Kidney (tissue), 14 donors: Measurements from ENCODE around the gene GNA15. TPM values are rescaled to one million over a fixed set of nuclear protein-coding genes. Genes with fewer than 3 reads are reported as not detected.
"Not testable (repeated sequence)": the region's sequence is repeated elsewhere in the genome, so short reads cannot be mapped to it uniquely, and the experiment has no call there.

ENCODE experiments used
- DNase-seq, 5 donors: peaks; one replicate each; pipeline ENCODE4 v3.0.0-alpha.2; 2013 to 2020
- FAIRE-seq: peaks from 2 replicates; lab custom pipeline; 2012; peaks lifted over from hg19 to GRCh38; lab: Jason Lieb, UNC
- H3K27ac ChIP-seq, 2 donors: one replicate each; pipeline ENCODE4 v1.7.0; 2013; ENCODE audit warnings: low read depth in 2 of 2, low read length in 2 of 2, inconsistent platforms in 1 of 2
- H3K27me3 ChIP-seq: one replicate; pipeline ENCODE4 v1.7.1; 2013; ENCODE audit warnings: low read length, inconsistent platforms; ENCODE audit not compliant: control insufficient read depth, insufficient read depth
- H3K36me3 ChIP-seq, 3 donors: one replicate each; pipeline versions ENCODE4 v1.7.0 to v1.7.1; 2013; ENCODE audit warnings: low read length in 3 of 3, control low read depth in 1 of 3, inconsistent platforms in 1 of 3; ENCODE audit not compliant: insufficient read depth in 3 of 3, control insufficient read depth in 2 of 3
- H3K4me1 ChIP-seq, 3 donors: one replicate each; pipeline versions ENCODE4 v1.7.0 to v1.7.1; 2013; ENCODE audit warnings: low read length in 3 of 3, inconsistent platforms in 1 of 3, low read depth in 1 of 3; ENCODE audit not compliant: control insufficient read depth in 2 of 3, insufficient read depth in 2 of 3
- H3K4me3 ChIP-seq, 3 donors: one replicate each; pipeline versions ENCODE4 v1.7.0 to v1.8.1; 2013; ENCODE audit warnings: low read length in 3 of 3, control low read depth in 1 of 3, inconsistent platforms in 1 of 3
- H3K9ac ChIP-seq, 3 donors: one replicate each; pipeline versions ENCODE4 v1.7.0 to v1.7.1; 2013; ENCODE audit warnings: low read length in 3 of 3, control low read depth in 1 of 3, inconsistent platforms in 1 of 3
- H3K9me3 ChIP-seq, 3 donors: one replicate each; pipeline versions ENCODE4 v1.7.0 to v1.7.1; 2013; ENCODE audit warnings: low read length in 3 of 3, control low read depth in 1 of 3, inconsistent platforms in 1 of 3; ENCODE audit not compliant: control insufficient read depth in 2 of 3, insufficient read depth in 1 of 3
- intact Hi-C: fragments of 100-400 bp; cut with DNase I; formaldehyde crosslinking; loops from one replicate; pipeline ENCODE4 v1.11.1; 2022
- polyA plus RNA-seq: library from polyadenylated mRNA; stranded (reverse); fragments of 350-450 nt; fragmentation: Illumina TruSeq; extraction: RNeasy Lipid Tissue Mini Kit (QIAGEN cat#74804); gene quantifications from one replicate; pipeline ENCODE4 v1.2.3, GENCODE V29; 2014; ENCODE audit warnings: low read depth, low replicate concordance; ENCODE audit not compliant: insufficient read depth
- total RNA-seq: library from RNA; stranded (reverse); fragmentation: NEBNext Ultra II Directional; extraction: Animal tissue kit (Norgen Biotek cat#: 25700); gene quantifications from one replicate; pipeline ENCODE4 v1.2.1, GENCODE V29; 2021
- TF ChIP-seq, protein P1 (sequence below): IDR thresholded peaks from 3 replicates; pipeline ENCODE4 v1.5.1; 2012; ENCODE audit warnings: mild to moderate bottlenecking, moderate library complexity, borderline replicate concordance; ENCODE audit not compliant: insufficient read depth; ENCODE audit errors: extremely low read depth
- donor health status: control.
- donor health status: control.
- donor health status: control.
- donor health status: control.
- donor health status: control.
- donor health status: DM: yes; HTN: yes; CAD: no.
- donor health status: Normal renal cell carcinoma (clear cell type).

GNA15 gene
- total and polyA plus RNA-seq, 2 donors from 2014 or later = 1.7 to 8.7 TPM

GRCh38 chr19:3152419-3152780 is 16.6 kb downstream of the GNA15 start:
- H3K36me3 ChIP-seq = no peaks in the 10 kb centered on the region
- FAIRE-seq (no peak), DNase-seq (no peak)
- H3K9ac ChIP-seq = no peak overlapping the region
- no peaks in the 10 kb centered on the region for H3K27me3 ChIP-seq
- peaks cover 0 to 10% (median 0%) of the 10 kb centered on the region in 3 donors for H3K4me1 ChIP-seq
- TF ChIP-seq, protein P1, sequence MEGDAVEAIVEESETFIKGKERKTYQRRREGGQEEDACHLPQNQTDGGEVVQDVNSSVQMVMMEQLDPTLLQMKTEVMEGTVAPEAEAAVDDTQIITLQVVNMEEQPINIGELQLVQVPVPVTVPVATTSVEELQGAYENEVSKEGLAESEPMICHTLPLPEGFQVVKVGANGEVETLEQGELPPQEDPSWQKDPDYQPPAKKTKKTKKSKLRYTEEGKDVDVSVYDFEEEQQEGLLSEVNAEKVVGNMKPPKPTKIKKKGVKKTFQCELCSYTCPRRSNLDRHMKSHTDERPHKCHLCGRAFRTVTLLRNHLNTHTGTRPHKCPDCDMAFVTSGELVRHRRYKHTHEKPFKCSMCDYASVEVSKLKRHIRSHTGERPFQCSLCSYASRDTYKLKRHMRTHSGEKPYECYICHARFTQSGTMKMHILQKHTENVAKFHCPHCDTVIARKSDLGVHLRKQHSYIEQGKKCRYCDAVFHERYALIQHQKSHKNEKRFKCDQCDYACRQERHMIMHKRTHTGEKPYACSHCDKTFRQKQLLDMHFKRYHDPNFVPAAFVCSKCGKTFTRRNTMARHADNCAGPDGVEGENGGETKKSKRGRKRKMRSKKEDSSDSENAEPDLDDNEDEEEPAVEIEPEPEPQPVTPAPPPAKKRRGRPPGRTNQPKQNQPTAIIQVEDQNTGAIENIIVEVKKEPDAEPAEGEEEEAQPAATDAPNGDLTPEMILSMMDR = no peak
- H3K9me3 ChIP-seq = no peaks in the 10 kb centered on the region
- intact Hi-C loops = no loop called here
- H3K4me3 ChIP-seq = no peak overlapping the region
- H3K27ac ChIP-seq = no peak overlapping the region

DNA sequence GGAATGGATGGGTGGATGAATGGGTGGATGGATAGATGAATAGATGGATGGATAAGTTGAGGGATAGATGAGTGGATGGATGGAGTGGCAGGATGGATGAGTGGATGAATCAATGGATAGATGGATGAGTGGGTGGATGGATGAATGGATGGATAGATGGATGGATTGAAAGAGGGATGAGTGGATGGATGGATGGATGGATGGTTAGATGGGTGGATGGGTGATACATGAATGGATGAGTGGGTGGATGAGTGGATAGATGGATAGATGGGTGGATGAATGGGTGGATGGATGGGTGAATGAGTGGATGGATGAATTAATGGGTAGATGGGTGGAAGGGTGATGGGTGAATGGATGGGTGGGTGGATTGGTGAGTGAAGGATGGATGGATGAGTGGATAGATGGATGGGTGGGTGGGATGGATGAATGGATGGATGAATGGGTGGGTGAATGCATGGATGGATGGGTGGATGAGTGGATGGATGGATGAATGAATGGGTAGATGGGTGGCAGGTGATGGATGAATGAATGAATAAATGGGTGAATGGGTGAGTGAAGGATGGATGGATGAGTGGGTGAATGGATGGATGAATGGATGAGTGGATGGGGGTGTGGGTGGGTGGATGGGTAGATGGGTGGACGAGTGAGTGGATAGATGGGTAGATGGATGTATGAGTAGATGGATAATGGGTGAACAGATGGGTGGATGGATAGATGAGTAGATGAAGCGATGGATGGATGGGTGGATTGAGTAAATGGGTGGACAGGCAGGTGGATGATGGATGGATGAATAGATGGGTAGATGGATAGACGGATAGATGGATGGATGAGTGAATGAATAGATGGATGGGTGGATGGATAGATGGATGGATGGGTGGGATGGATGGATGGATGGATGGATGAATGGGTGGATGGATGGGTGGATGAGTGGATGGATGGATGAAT is 17.7 kb downstream of the GNA15 start:
- no peak overlapping the region for H3K4me3 ChIP-seq
- no peaks in the 10 kb centered on the region for H3K27me3 ChIP-seq
- DNase-seq = no peak
- H3K27ac ChIP-seq = no peak overlapping the region
- TF ChIP-seq, protein P1 = no peak
- H3K36me3 ChIP-seq = no peaks in the 10 kb centered on the region
- H3K9me3 ChIP-seq = no peaks in the 10 kb centered on the region
- intact Hi-C loops = no loop called here
- no peak for FAIRE-seq
- no peak overlapping the region for H3K9ac ChIP-seq
- H3K4me1 ChIP-seq = peaks cover 0 to 10% (median 0%) of the 10 kb centered on the region in 3 donors

- H3K36me3 ChIP-seq, H3K9ac ChIP-seq, H3K27me3 ChIP-seq, H3K9me3 ChIP-seq, intact Hi-C loops, H3K4me3 ChIP-seq, DNase-seq, H3K4me1 ChIP-seq, FAIRE-seq: not testable (repeated sequence)
- H3K27ac ChIP-seq = peak overlapping the region in 1 of 2 donors; percentile 32
Measured at GRCh38 chr19:3154447-3154846, 18.6 kb downstream of the GNA15 start.

DNA sequence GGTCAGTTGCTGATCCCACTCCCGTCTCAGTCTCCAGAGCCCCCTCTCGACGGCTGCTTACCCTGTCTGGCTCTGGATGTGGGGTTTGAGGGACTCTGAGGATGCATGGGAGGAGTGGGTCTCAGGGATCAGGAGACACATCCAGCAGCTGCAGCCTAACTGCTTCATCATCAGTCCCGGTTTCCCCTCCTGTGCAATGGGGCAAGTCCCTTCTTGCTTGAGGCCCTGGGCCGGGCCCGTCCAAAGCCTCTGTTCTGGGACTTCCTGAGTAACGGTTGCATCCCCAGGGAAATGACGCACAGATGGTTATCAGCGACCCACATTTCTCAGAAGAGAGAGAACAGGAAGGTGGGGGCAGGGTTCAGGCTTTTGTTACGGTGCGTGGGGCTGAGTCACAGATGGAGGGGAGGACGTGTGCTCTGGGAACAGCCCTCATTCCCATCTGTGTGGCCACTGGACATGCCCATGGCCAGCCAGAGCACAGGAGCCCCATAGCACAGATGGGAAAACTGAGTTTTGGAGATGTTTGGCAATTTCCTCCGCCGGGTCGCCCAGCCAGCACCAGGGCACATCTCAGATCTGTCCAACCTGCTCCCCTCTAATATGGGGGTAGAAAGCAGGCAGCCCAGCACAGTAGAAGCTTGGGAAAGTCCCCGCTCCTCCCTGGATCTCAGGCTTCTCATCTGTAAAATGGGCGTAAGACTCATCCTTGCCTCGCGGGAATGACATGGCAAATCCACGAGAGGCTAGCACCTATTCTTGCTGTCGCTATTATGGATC is 19.3 kb downstream of the GNA15 start:
- Histone ChIP-seq H3K4me1 (peaks cover 0 to 10% (median 0%) of the 10 kb centered on the region in 3 donors), H3K9me3 (no peaks in the 10 kb centered on the region), H3K9ac (peak overlapping the region in 1 of 3 donors; percentile 12), H3K4me3 (no peak overlapping the region), H3K36me3 (no peaks in the 10 kb centered on the region), H3K27ac (peak overlapping the region; percentile 32 to 78), H3K27me3 (no peaks in the 10 kb centered on the region)
- FAIRE-seq = no peak
- DNase-seq = peak in 2 of 5 donors; percentile 51 to 93
- TF ChIP-seq, protein P1 = no peak
- intact Hi-C loops = no loop called here
